DOHH2 (cell line): Measurements from ENCODE around the gene ZBTB48.
"Not testable (repeated sequence)": the region's sequence is repeated elsewhere in the genome, so short reads cannot be mapped to it uniquely, and the experiment has no call there.

Source experiments
- CTCF ChIP-seq: fragments of 200-600 bp; sonication (generic); IDR thresholded peaks from one replicate; pipeline ENCODE4 v1.5.1; 2014; ENCODE audit warnings: antibody characterized with exemption, mild to moderate bottlenecking, low read depth, low read length; ENCODE audit not compliant: poor library complexity, severe bottlenecking
- EZH2phosphoT487 ChIP-seq: fragments of 200-600 bp; sonication (generic); IDR thresholded peaks from 2 replicates; pipeline ENCODE4 v1.6.1; 2017; ENCODE audit warnings: borderline replicate concordance, mild to moderate bottlenecking, antibody characterized with exemption, low read length, moderate library complexity, mixed read lengths

GRCh38 chr1:6559161-6559560, 20.6 kb upstream of the ZBTB48 start:
- not testable (repeated sequence) for TF ChIP-seq CTCF, EZH2phosphoT487
